GM18519 (cell line): ENCODE results near the gene SLBP.
"Not testable (repeated sequence)": the region's sequence is repeated elsewhere in the genome, so short reads cannot be mapped to it uniquely, and the experiment has no call there.

ENCODE experiments used
- ATAC-seq: cut with Tn5 transposase; IDR thresholded peaks from one replicate; pipeline ENCODE4 v1.9.1; 2021; ENCODE audit warnings: mild to moderate bottlenecking, moderate library complexity; ENCODE audit not compliant: unreplicated experiment, low FRiP score

The SLBP gene

DNA sequence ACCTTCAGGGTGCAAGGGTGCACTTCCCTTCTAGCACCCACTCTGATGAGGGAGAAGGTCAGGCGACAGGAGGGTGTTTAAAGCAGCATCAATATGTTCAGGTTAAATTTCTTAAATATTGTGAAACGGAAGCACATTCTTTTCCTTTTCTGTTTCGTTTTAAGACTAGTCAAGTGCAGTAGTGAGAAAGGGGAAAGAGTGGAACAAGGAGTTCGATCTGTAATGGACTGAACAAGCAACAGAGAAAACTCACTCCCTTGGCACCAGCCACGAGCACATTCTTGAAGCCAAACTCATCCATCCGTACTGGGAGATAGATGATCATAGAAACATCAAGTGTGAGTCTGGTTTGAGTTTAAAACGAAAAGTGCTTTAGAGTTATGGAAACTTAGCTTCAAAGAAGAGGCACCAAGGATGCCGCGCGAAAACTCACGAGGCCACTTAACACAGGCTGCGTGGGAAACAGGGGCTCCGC is 28.8 kb downstream of the SLBP start:
- ATAC-seq = no peak

DNA sequence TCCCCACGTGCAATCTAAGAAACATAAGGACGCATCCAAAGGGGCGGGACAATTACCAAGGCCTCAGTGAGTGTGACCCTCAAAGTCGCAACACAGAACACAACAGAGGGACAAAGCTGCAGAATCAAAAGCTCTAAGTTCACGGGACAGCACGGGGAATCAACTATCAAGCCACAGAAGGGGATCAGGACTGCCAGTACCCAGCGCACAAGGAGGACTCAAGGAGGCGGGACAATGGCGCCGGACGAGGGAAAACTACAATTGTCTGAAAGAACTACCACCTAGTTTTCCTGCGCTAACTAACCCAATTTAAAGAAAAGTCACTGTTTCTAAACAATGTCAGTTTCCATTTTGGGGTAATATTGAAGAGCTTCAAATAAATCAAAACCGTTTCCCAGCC is 29.3 kb downstream of the SLBP start:
- no peak for ATAC-seq

DNA sequence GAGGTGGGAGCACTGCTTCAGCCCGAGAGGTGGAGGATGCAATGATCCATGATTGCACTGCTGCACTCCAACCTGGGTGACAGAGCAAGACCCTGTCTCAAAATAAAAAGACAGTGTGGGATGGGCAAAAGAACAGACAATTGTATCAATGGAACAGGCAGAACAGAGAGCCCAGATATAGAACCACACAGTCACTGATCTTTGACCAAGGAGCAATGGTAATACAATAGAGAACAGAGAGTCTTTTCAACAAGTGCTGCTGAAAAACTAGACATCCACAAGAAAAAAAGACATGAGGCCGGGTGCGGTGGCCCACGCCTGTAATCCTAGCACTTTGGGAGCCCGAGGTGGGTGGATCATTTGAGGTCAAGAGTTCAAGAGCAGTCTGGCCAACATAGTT is 33.9 kb downstream of the SLBP start:
- no peak for ATAC-seq

DNA sequence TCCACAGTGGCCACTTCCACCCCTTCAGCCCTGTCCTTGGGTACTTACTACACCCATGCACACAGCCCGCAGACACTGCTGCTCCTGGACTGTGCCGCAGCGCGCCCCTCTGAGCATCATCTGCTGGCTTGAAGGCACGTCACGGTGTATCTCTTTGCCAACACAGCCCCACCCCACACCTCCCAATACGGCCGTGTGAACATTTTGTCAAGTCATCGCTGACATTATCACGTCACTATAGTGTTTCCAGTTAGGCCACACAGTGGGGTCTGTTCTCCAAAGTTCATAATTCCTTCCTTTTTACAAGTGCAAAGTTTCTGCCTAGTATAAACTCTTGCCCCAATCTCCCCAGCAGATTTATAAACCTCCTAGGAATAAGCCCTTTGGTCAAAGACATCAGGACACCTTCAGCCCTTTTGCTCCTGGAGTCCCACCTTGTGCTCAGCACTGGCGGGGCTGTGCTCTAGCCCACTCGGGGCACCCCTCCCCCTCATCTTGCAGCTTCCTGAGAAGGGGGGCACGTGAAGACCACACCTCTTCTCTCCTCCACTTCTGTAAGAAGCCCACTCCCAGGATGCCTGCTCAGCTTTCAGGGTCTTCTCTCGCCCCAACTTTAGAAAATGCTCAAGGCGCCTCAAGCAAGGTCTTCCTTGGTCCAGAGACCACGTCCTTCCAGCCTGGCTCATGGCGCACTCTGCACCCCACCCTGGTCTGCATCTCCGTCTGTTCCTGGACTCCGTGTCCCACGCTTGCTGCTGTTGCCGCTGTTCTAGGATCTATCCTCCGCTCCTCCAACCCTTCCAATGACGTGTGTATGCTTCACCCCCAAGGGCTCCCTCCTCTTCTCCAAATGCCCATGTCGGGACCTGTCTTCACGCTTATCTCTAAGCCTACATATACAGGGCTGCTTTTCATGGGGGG is 35.3 kb downstream of the SLBP start:
- no peak for ATAC-seq

DNA sequence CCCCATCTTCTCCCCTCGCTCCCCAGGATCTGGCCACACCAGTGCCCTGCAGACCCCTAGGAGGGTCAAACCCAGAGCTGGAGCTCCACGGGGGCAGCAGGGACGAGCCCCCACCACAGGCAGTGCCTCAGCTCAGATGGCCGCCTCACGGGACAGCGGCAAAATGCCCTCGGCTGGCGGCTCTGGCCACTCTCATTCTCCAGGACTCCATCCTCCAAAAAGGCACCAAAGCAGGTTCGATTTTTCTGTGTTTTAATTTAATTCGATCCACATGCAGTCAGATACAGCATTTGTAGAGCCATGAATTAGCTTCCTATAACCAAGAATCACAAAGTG is 36.3 kb downstream of the SLBP start:
- ATAC-seq = no peak

DNA sequence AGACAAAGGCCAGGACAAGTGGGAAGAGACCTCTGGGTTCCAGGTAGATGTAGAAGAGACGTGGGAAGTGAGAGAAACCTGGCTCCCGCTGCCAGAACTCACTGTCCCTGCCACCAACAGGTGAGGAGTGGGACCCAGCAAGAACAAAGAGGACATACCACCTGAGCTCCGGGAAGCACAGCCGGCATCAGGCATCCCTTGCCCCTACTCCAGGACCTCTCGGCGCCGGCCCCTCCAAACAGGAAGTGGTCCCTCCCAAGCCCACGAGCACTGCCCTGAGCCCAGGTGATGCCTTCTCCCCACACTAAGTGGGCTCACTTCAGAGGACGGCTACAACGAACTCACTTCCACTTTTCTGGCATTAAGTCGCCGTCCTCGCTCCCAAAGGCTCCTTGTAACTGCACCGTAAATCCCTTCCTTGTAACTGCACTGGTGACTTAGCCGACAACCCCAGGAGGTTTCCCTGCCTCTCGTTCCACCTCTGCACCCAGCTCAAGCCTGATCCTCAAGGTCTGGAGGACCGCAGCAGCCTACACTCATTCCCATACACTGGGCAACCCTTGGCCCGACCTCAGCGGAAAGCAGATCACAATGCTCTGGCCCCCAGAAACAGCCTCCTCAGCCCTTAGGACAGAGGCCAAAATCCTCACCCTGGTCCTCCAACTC is 36.9 kb downstream of the SLBP start:
- ATAC-seq = no peak

DNA sequence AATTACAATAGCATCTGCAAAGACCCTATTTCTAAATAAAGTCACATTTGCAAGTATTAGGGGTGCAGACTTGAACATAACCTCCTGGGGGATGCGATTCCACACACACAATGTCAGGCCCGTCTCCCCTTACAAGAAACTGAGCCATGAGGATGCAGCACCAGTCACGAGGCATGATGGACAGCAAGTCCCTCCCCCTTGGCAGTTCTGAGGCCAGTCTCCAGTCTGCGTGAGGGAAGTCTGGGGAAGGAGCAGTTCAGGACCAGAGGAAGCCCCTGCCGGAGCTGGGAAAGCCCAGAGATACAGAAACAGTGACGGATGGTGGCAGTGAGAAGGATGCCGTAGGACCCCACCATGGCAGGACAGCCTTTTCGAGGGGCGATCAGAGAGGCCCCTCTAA is 37.4 kb downstream of the SLBP start:
- no peak for ATAC-seq

DNA sequence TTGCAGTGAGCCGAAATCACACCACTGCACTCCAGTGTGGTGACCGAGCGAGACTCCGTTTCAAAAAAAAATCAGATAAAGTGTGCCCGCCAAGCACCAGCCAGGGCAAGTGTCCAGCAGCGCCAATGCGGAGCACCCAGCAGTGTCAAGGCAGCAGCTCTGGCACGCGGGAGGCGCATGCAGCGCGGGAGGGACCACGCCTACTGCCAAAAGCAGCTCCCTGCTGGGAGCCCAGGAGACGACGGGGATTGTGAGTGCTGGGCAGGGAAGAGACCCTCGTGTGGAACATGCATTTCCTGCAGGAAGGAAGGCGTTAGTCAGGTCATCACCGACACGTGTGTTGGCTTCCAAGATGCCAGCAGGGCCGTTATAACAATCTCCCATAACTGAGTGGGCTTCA is 38.4 kb downstream of the SLBP start:
- ATAC-seq = no peak

DNA sequence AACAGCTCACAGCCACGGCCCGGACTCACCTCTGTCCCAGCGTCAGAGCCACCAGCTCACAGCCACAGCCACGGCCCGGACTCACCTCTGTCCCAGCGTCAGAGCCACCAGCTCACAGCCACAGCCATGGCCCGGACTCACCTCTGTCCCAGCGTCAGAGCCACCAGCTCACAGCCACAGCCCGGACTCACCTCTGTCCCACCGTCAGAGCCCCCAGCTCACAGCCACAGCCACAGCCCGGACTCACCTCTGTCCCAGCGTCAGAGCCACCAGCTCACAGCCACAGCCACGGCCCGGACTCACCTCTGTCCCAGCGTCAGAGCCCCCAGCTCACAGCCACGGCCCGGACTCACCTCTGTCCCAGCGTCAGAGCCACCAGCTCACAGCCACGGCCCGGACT is 41.1 kb downstream of the SLBP start:
- not testable (repeated sequence) for ATAC-seq

DNA sequence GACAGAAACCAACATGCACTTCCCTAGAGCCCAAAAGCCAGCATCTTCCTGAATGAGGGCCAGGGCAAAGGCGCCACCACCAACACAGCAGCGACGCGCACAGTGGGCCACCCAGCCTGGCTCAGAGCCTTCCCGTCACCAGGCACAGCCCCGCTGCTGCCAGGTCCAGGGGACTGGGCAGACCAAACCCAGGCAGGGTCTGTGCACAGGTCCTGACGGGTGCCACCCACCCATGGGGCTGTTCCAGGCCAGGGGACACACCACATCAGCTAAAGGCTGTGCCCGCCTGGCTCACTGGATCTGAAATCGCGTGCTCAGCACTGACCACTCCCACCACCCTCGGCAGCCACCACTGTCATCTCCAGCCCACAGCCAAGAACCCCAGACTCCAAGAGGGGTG is 41.8 kb downstream of the SLBP start:
- no peak for ATAC-seq

DNA sequence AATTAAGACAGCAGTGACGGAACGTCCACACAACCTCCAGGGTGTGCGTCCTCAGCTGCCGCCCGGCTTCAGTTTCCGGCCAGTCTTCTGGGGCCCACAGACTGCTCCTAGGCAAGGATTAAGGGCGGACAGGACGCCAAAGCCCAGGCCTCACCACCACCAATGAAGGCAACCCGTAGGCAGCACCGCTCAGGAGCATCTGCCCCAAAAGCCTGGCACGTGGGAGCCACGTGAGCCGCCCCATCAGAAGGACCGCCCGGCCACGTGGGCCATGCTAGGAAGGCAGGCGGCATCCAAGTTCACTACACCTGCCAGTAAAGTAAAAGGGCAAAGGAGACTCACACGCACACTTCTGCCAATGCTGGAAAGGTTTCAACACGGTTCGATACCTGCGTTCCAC is 42.3 kb downstream of the SLBP start:
- no peak for ATAC-seq

DNA sequence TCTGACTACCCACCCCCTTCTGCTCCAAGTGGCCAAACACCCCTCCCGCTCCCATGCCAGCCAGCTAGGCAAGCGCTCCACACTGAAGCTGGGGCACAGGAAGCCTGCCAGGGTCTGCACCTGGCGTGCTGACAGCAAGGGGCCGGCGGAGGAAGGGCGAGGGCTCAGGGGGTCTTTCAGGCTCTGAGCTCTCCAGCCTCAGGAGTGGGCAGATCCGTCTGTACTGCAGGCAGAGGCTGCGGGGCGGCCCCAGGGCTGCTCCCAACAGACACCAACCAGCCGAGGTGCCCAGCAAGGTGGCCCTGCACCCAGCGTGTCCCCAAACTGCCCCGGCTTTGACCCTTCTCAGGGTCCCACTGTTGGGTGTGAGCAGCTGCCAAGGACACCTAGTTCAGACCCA is 42.8 kb downstream of the SLBP start:
- ATAC-seq = no peak

DNA sequence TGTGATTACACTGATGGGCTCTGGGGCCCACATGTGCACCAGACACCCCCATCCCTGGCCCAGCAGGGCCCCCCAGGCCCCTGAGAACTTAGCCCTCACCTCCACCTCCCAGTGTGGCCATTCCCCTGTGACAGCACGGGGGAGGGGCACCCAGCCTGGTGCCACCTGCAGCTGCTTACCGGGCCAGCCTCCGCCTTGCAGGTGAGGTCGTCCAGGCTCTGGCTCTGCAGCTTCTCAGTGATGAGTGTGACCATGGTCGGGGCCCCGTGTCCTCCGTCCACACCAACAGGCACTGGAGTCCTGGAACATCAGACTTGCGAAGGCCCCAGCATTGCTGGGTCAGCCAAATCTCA is 43.7 kb downstream of the SLBP start:
- ATAC-seq = no peak

DNA sequence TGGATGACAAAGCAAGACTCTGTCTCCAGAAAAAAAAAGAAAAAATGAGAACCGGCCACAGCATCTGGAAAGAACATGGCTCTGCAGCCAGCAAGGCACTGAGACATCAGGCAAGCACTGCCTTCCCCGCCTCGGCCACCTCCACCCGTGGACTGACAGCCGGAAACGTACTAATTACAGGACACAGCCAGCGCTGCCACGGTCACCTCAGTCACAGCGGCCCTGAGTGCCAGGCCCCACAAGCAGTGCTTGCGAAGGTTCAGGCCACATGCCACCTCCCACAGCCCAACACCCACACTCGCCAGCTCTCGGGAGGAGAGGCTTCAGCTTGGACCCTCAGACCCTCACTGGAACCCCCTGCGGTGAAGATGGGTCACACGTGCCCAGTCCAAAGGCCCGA is 44.8 kb downstream of the SLBP start:
- ATAC-seq = no peak

DNA sequence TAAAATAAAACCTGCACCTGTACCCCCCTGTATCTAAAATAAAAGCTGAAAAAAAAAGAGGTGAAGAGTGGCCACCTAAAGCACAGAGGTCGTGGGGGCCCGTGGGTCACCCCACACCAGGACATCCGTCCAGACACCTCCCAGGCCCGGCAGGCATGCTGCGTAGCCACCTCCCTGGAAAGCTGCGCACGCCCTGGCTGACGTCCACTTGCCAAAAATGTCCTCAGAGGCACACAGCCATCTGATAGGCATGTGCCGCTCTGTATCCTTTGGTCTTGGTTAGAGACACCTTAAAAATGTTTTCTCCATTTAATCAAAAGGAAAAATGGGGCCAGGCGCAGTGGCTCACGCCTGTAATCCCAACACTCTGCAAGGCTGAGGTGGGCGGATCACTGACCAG is 45.7 kb downstream of the SLBP start:
- ATAC-seq = no peak

DNA sequence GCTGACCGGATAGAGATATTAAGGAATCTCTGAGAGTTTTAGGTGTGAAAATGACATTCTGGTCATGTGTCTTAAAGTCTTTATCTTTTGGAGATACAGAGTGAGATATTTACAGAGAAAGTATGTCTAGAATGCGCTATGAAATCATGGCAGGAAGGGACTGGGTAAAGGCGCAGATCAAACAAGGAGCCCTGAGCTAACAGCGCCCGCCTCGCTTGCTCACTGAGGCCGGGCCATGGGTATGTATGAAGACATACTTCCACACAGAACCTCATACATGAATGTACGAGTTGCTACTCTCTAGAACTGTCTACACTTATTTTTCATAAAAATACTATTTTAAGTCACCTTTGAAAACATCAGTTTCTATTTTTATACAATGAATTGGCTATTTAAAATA is 48.0 kb downstream of the SLBP start:
- ATAC-seq = no peak

DNA sequence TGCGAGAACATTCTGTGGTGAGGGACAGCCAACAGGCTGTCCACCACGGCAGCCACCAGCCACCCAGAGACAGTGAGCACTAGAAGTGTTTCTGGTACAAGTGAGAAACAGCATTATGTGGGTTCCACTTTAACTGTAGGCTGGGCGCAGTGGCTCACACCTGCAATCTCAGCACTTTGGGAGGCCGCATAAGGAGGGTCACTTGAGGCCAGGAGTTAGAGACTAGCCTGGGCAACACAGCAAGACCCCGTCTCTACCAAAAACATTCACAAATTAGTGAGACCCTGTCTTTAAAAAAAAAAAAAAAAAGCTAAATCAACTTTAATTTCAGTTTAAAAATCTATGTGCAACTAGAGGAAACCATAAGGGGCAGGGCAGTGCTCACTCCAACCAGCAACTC is 48.6 kb downstream of the SLBP start:
- no peak for ATAC-seq

DNA sequence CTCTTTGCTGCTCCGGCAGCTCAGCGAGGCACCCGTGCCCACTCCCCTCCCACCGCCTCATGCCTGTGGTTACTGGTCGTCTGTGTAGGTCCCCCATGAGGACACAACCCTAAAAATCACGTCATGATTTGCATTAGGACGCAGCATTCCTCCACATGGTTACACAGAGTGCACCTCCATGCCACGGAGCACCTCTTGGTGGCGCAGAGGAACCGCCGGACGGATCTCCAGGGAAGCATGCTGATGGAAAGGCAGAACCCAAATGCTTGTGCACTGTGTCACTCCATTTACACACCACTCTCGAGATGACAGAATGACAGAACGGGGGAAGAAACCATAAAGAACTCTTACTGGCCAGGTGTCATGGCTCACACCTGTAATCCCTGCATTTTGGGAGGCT is 50.4 kb downstream of the SLBP start:
- ATAC-seq = no peak

DNA sequence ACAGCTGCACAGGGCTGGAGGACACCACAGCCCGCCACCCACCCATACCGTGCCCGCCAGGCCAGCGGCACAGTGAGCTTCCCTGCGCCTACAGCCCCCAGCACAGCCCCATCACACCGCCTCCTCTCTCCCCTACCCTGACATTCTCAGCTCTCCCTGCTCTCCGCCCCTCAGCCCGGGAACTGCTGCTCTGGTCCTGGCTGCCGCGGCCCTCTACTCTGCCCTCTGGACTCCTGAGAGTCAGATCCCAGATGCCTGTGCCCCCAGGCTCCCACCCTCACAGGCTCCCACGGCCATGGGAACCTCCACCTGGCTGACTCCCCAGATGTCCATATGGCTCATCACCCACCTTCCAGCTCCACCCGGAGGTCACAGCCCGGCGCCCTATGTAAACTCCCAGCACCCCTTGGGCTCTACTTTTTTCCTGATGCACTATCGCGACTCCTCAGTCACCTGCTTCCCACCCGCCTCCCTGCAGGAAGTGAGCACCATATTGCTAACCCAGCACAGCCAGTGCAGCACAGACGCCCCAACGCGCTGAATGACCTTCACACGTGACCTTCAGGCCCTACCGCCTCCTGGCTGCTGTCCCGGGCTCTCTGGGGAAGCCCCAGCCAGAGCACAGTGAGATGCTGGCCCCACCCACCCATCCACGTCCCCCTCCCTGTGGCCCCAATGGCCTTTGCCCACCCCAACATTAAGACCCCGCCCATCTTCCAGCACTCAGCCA is 51.0 kb downstream of the SLBP start:
- ATAC-seq = no peak

DNA sequence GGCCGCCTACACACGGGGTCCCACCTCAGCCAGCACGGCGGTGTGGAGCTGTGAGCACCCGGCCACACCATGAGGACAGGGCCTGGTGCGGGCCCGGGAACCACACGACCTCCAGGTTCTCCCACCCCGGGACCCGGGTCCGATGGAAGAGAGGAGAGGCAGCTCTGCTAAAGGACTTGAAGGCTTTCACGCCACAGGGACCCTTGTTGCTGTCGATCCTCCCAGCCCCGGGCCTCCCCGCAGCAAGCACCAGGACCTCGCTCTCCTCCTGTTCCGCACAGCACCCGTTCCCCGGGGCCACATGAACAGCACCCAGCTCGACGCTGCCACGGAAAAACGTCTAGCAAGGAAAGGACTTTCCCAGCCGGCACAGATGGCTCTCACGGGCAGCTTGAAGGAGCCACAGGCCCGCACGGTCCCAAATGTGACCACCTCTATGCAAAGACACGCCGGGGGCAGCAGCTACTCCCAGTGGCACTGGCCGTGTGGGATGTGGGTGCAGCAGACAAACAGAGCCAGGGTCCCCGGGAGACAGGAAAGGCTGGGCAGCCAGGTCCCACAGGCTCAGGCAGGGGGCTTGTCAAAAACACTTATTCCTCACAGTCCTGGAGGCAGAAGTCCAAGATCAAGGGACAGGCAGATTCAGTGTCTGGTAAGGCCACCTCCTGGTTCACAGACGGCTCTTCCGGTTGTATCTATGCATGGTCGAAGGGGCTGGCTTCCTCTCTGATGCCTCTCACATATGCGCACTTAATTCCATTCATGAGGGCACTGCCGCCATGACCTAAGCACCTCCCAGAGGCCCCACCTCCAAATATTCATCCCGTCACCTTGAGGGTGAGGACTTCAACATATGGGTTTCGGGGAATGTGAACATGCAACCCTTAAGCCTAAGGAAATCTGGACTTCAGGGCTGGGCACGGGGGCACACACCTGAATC is 52.7 kb downstream of the SLBP start:
- no peak for ATAC-seq
